ENCODE data around the gene MRM1. TPM values are rescaled to one million over a fixed set of nuclear protein-coding genes. Genes with fewer than 3 reads are reported as not detected.
A peak's percentile ranks its signal among the peaks of the same experiment; 100 is the strongest.

Gene MRM1
- 1 to 10 TPM; 2.5 to 8.6 (median 6.0) TPM for total RNA-seq
- long read RNA-seq, partial matches to known transcripts: 0 of 1 reads
- long read RNA-seq, other reads (novel, unspliced or antisense): 1 of 1 reads

GRCh38 chr17:36601303-36602029 lies at the start of gene MRM1:
Gene MRM1, plus strand, starts transcription at chr17:36601583. Its CDS starts 228 bp downstream, at chr17:36601811.
- H3K36me3 ChIP-seq: no peaks in the 10 kb centered on the region
- DNase-seq: peak; percentile 95 to 96 (median 96)
- ATAC-seq: peak; percentile 93 to 95 (median 94)
- no peaks in the 10 kb centered on the region for H3K9me3 ChIP-seq
- 5% methylated on average over 2 of the region's 60 CpGs for WGBS (ENCODE audit: insufficient coverage, low coverage, low lambda C conversion rate, missing lambda C conversion rate)
- peak within 1 kb of the TSS; percentile 93 to 96 (median 94) for H3K4me3 ChIP-seq
- peak within 1 kb of the TSS; percentile 55 to 80 (median 74) for H3K27ac ChIP-seq
- TF ChIP-seq POLR2A (IDR thresholded peaks at IDR 0.05) (peak; percentile 68), CTCF (IDR thresholded peaks at IDR 0.05) (peak in 1 of 4 donors; percentile 19)
- intact Hi-C loops (cut with DNase I): no loop called here
- H3K27me3 ChIP-seq: no peaks in the 10 kb centered on the region
- H3K4me1 ChIP-seq: peaks cover 0 to 18% (median 3%) of the 10 kb centered on the region in 4 donors

- intact Hi-C loops (cut with DNase I): no loop called here
- DNase-seq (no peak), ATAC-seq (no peak)
- Histone ChIP-seq H3K4me1 (peaks cover 0 to 16% (median 0%) of the 10 kb centered on the region in 4 donors), H3K27ac (no peak overlapping the region), H3K9me3 (no peaks in the 10 kb centered on the region), H3K4me3 (no peak overlapping the region), H3K36me3 (peaks cover 9 to 30% (median 14%) of the 10 kb centered on the region in 4 donors), H3K27me3 (no peaks in the 10 kb centered on the region)
- TF ChIP-seq CTCF (IDR thresholded peaks at IDR 0.05): no peak
- TF ChIP-seq POLR2A (IDR thresholded peaks at IDR 0.05): no peak
- WGBS (ENCODE audit: insufficient coverage, low coverage, low lambda C conversion rate, missing lambda C conversion rate): 88% methylated on average over 3 of the region's 3 CpGs
Measured at GRCh38 chr17:36553459-36553858, 47.9 kb upstream of the MRM1 start.

GRCh38 chr17:36566081-36566480 lies 35.3 kb upstream of the MRM1 start:
- Histone ChIP-seq H3K4me1 (peaks cover 0 to 3% (median 0%) of the 10 kb centered on the region in 4 donors), H3K4me3 (no peak overlapping the region), H3K27ac (no peak overlapping the region), H3K36me3 (peaks cover 7 to 80% (median 39%) of the 10 kb centered on the region in 4 donors), H3K9me3 (no peaks in the 10 kb centered on the region), H3K27me3 (no peaks in the 10 kb centered on the region)
- intact Hi-C loops (cut with DNase I): no loop called here
- ATAC-seq: no peak
- no peak for TF ChIP-seq CTCF (IDR thresholded peaks at IDR 0.05)
- no peak for TF ChIP-seq POLR2A (IDR thresholded peaks at IDR 0.05)
- DNase-seq: no peak
- WGBS (ENCODE audit: insufficient coverage, low coverage, low lambda C conversion rate, missing lambda C conversion rate): 94% methylated on average over 4 of the region's 4 CpGs

GRCh38 chr17:36575028-36575427 lies 26.4 kb upstream of the MRM1 start:
- H3K9me3 ChIP-seq: no peaks in the 10 kb centered on the region
- no peaks in the 10 kb centered on the region for H3K27me3 ChIP-seq
- DNase-seq (no peak), ATAC-seq (no peak)
- intact Hi-C loops (cut with DNase I): no loop called here
- WGBS (ENCODE audit: insufficient coverage, low coverage, low lambda C conversion rate, missing lambda C conversion rate): 95% methylated on average over 3 of the region's 12 CpGs
- H3K36me3 ChIP-seq: peaks cover 9 to 72% (median 29%) of the 10 kb centered on the region in 4 donors
- H3K4me1 ChIP-seq: no peaks in the 10 kb centered on the region
- TF ChIP-seq CTCF (IDR thresholded peaks at IDR 0.05): no peak
- TF ChIP-seq POLR2A (IDR thresholded peaks at IDR 0.05): no peak
- H3K27ac ChIP-seq: no peak overlapping the region
- H3K4me3 ChIP-seq: no peak overlapping the region
